HFFc6 (cell line): ENCODE results near the gene NEU4. TPM values are rescaled to one million over a fixed set of nuclear protein-coding genes. Genes with fewer than 3 reads are reported as not detected.

Source experiments
- DNase-seq: peaks from one replicate; pipeline ENCODE4 v3.0.0-alpha.2; 2018
- H3K27ac Mint-ChIP-seq: 2 replicates; pipeline ENCODE4 v1.8.0; 2020; ENCODE audit warnings: mild to moderate bottlenecking, mixed read lengths
- H3K27me3 Mint-ChIP-seq: 2 replicates; pipeline ENCODE4 v1.8.0; 2021; ENCODE audit warnings: mild to moderate bottlenecking, moderate library complexity, mixed read lengths; ENCODE audit not compliant: insufficient read depth
- H3K36me3 Mint-ChIP-seq: 2 replicates; pipeline ENCODE4 v1.8.0; 2021; ENCODE audit warnings: low read depth, mixed read lengths
- H3K4me1 Mint-ChIP-seq: 2 replicates; pipeline ENCODE4 v1.8.0; 2020; ENCODE audit warnings: low read depth, mixed read lengths
- H3K4me3 Mint-ChIP-seq: 2 replicates; pipeline ENCODE4 v1.8.0; 2020; ENCODE audit warnings: mild to moderate bottlenecking, moderate library complexity, mixed read lengths
- H3K9me3 Mint-ChIP-seq: 2 replicates; pipeline ENCODE4 v1.8.0; 2020; ENCODE audit warnings: mild to moderate bottlenecking, mixed read lengths
- total RNA-seq, 6 experiments: library from RNA; stranded (reverse); fragmentation: NEBNext Ultra II Directional; extraction: Animal tissue kit (Norgen Biotek cat#: 25700); gene quantifications; 2 replicates in 1 of 6; 3 replicates in 5 of 6; pipeline ENCODE4 v1.2.3, GENCODE V29; 2021
- TF ChIP-seq, protein P1 (sequence below): fragments of 200-600 bp; sonication (generic); IDR thresholded peaks from 2 replicates; pipeline ENCODE4 v1.5.0; 2021; ENCODE audit warnings: antibody characterized with exemption, mild to moderate bottlenecking

The NEU4 gene
- total RNA-seq, 6 experiments from 2014 or later: 0.08 TPM; not detected in 5

DNA sequence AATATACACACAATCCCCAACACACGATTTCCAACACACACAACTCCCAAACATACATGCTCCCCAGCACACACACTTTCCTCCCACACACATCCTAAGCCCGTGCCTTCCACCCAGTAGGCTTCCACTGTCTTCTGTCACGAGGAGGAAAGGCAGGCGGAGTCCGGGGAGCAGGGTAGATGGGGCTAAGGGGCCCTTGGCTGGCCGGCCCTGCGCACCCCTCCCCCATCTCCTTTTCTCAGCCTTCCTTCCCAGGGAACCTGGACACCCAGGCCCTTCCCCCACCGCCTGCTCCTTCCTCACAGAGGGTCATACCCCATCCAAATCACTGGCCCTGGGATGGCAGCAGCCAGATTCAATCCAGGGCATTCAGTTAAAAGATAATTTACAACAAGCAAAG is 53.1 kb downstream of the NEU4 start:
- peaks cover 14% of the 10 kb centered on the region for H3K36me3 Mint-ChIP-seq
- TF ChIP-seq, protein P1, sequence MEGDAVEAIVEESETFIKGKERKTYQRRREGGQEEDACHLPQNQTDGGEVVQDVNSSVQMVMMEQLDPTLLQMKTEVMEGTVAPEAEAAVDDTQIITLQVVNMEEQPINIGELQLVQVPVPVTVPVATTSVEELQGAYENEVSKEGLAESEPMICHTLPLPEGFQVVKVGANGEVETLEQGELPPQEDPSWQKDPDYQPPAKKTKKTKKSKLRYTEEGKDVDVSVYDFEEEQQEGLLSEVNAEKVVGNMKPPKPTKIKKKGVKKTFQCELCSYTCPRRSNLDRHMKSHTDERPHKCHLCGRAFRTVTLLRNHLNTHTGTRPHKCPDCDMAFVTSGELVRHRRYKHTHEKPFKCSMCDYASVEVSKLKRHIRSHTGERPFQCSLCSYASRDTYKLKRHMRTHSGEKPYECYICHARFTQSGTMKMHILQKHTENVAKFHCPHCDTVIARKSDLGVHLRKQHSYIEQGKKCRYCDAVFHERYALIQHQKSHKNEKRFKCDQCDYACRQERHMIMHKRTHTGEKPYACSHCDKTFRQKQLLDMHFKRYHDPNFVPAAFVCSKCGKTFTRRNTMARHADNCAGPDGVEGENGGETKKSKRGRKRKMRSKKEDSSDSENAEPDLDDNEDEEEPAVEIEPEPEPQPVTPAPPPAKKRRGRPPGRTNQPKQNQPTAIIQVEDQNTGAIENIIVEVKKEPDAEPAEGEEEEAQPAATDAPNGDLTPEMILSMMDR: no peak
- no peak for DNase-seq

DNA sequence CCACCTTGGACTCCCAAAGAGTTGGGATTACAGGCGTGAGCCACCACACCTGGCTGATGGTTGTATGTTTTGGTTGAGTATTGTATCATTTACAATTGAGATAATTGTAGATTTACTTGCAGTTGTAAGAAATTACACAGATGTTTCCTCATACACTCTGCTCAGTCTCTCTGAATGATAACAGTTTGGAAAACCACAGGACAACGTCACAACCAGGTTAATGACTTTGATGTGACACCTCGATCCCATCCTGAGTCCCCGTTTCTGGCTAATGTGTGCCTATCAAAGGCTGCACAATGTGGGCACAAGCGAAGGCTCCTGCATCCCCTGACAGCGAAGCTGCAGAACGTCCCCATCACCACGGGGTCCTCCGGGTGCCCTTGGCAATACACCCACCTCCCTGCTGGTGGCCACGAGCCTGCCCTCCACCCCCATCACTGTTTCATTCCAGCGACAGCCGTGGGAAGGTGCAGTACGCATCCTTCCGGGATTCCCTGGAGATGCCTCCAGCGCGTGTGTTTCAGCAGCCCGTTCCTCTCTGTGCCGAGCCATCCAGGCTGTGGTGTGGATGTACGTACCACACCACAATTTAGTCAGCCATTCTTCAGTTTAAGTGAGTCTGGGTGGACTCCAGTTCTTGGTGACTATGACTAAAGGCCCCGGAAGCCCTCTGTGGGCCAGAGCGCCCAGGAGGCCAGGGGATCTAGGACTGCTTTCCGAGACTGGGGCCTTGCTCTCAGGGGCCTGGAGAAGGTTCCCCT is 54.0 kb downstream of the NEU4 start:
- TF ChIP-seq, protein P1: no peak
- Mint-ChIP-seq H3K4me1 (no peaks in the 10 kb centered on the region; the same call in 1 of the 2 replicates), H3K27me3 (peaks cover 10% of the 10 kb centered on the region), H3K4me3 (peak overlapping the region; percentile 53; the same call in 1 of the 2 replicates), H3K27ac (no peak overlapping the region), H3K36me3 (peaks cover 14% of the 10 kb centered on the region), H3K9me3 (peaks cover 6% of the 10 kb centered on the region)
- DNase-seq: no peak

More for the DNA sequence above, 53.1 kb downstream of the NEU4 start:
- H3K9me3 Mint-ChIP-seq: peaks cover 6% of the 10 kb centered on the region
- no peak overlapping the region for H3K4me3 Mint-ChIP-seq
- H3K27me3 Mint-ChIP-seq: peaks cover 10% of the 10 kb centered on the region
- H3K27ac Mint-ChIP-seq: no peak overlapping the region
- H3K4me1 Mint-ChIP-seq: no peaks in the 10 kb centered on the region; the same call in 1 of the 2 replicates

DNA sequence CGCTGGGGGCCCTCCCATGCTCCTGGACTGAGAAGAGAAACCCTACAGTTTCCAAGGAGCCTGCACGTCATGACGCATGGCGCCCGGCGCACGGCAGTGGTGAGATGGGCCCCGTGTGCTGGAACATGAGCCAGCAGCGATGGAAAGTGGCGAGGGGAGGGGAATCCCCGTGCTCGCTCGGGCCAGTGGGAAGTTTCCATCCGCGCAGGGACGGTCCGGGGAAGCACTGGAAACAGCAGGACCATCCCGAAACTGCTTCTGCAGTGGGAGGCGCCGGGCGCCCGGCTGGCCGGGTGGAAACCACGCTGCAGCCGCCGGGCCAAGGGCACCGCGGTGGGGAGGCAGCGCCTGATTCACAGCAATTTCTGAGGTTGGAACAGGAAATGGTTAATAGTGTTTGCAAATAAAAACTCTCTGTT is 54.6 kb downstream of the NEU4 start:
- H3K27me3 Mint-ChIP-seq: peaks cover 10% of the 10 kb centered on the region
- no peak overlapping the region for H3K27ac Mint-ChIP-seq
- DNase-seq: no peak
- H3K4me1 Mint-ChIP-seq: no peaks in the 10 kb centered on the region; the same call in 1 of the 2 replicates
- peaks cover 14% of the 10 kb centered on the region for H3K36me3 Mint-ChIP-seq
- TF ChIP-seq, protein P1: no peak
- H3K4me3 Mint-ChIP-seq: peak overlapping the region; percentile 53; the same call in 1 of the 2 replicates
- H3K9me3 Mint-ChIP-seq: peaks cover 6% of the 10 kb centered on the region

DNA sequence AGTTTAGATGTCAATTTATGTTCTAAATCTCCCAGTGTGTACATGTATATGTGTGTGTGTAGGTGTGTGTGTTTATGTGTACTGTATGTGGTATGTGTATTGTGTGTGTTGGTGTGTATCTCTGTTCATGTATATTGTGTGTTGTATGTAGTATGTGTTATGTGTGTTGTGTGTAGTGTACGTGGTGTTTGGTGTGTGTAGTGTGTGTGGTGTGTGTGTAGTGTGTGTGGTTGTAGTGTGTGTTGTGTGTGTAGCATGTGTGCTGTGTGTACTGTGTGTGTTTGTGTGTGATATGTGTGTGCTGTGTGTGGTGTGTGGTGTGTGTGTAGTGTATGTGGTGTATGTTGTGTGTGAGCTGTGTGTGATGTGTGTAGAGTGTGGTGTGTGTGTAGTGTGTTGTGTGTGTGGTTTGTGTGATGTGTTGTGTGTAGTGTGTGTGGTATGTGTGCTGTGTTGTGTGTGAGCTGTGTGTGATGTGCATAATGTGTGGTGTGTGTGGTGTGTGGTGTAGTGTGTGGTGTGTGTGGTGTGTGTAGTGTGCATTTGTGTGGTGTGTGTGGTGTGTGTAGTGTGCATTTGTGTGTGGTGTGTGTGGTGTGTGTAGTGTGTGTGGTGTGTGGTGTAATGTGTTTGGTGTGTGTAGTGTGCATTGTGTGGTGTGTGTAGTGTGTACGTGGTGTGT is 55.3 kb downstream of the NEU4 start:
- TF ChIP-seq, protein P1: no peak
- Mint-ChIP-seq H3K27ac (no peak overlapping the region), H3K9me3 (peaks cover 6% of the 10 kb centered on the region), H3K4me1 (no peaks in the 10 kb centered on the region; the same call in 1 of the 2 replicates), H3K36me3 (peaks cover 14% of the 10 kb centered on the region), H3K27me3 (peaks cover 10% of the 10 kb centered on the region), H3K4me3 (no peak overlapping the region)
- no peak for DNase-seq

DNA sequence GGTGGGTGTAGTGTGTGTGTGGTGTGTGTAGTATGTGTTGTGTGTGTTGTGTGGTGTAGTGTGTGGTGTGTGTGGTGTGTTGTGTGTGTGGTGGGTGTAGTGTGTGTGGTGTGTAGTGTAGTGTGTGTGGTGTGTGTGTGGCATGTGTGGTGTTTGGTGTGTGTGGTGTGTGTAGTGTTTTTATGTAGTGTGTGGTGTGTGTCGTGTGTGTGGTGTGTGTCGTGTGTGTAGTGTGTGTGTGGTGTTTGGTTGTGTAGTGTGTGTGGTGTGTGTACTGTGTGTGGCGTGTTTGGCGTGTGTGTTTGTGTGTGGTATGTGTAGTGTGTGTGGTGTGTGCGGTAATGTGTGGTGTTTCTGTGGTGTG is 55.8 kb downstream of the NEU4 start:
- peaks cover 14% of the 10 kb centered on the region for H3K36me3 Mint-ChIP-seq
- peaks cover 10% of the 10 kb centered on the region for H3K27me3 Mint-ChIP-seq
- no peak overlapping the region for H3K4me3 Mint-ChIP-seq
- TF ChIP-seq, protein P1: no peak
- no peaks in the 10 kb centered on the region; the same call in 1 of the 2 replicates for H3K4me1 Mint-ChIP-seq
- H3K27ac Mint-ChIP-seq: no peak overlapping the region; the same call in 1 of the 2 replicates
- H3K9me3 Mint-ChIP-seq: peaks cover 6% of the 10 kb centered on the region
- DNase-seq: no peak
